Epidermal melanocyte (primary cell): ENCODE results near the gene ARHGAP18.

ENCODE experiments used
- DNase-seq: peaks from one replicate; pipeline ENCODE4 v3.0.0; 2011; ENCODE audit warnings: low spot score; ENCODE audit not compliant: insufficient read length

ARHGAP18 gene

GRCh38 chr6:129615496-129615895 lies 94.5 kb downstream of the ARHGAP18 start:
- no peak for DNase-seq

- DNase-seq = no peak
Observed at GRCh38 chr6:129615020-129615419, 95.0 kb downstream of the ARHGAP18 start.

- no peak for DNase-seq
Observed at GRCh38 chr6:129614464-129614863, 95.5 kb downstream of the ARHGAP18 start.

- no peak for DNase-seq
Observed at GRCh38 chr6:129612440-129612839, 97.5 kb downstream of the ARHGAP18 start.

- no peak for DNase-seq
Observed at GRCh38 chr6:129609635-129610034, 100.3 kb downstream of the ARHGAP18 start.

- no peak for DNase-seq
Observed at GRCh38 chr6:129608886-129609537, 101.0 kb downstream of the ARHGAP18 start.

- no peak for DNase-seq
Observed at GRCh38 chr6:129607581-129608186, 102.3 kb downstream of the ARHGAP18 start.

GRCh38 chr6:129606664-129607063 lies 103.3 kb downstream of the ARHGAP18 start:
- no peak for DNase-seq

- DNase-seq = no peak
Observed at GRCh38 chr6:129605967-129606366, 104.0 kb downstream of the ARHGAP18 start.

- DNase-seq = no peak
Observed at GRCh38 chr6:129605095-129605494, 104.9 kb downstream of the ARHGAP18 start.

GRCh38 chr6:129604321-129604720 lies 105.7 kb downstream of the ARHGAP18 start:
- DNase-seq = no peak

- DNase-seq = no peak
Observed at GRCh38 chr6:129603741-129604140, 106.2 kb downstream of the ARHGAP18 start.

- no peak for DNase-seq
Observed at GRCh38 chr6:129601323-129601722, 108.7 kb downstream of the ARHGAP18 start.

GRCh38 chr6:129599467-129599866 lies 110.5 kb downstream of the ARHGAP18 start:
- DNase-seq = no peak

- DNase-seq = peak; percentile 75
Observed at GRCh38 chr6:129598244-129599187, 111.5 kb downstream of the ARHGAP18 start.

GRCh38 chr6:129597023-129597713 lies 112.8 kb downstream of the ARHGAP18 start:
- DNase-seq = no peak

GRCh38 chr6:129596522-129596921 lies 113.5 kb downstream of the ARHGAP18 start:
- DNase-seq = no peak

- no peak for DNase-seq
Observed at GRCh38 chr6:129593233-129593564, 116.8 kb downstream of the ARHGAP18 start.

- no peak for DNase-seq
Observed at GRCh38 chr6:129592516-129593232, 117.3 kb downstream of the ARHGAP18 start.

GRCh38 chr6:129590408-129591022 lies 119.5 kb downstream of the ARHGAP18 start:
- no peak for DNase-seq

GRCh38 chr6:129586815-129587214 lies 123.2 kb downstream of the ARHGAP18 start:
- no peak for DNase-seq
